ENCODE measurements around the gene DHFR. TPM values are rescaled to one million over a fixed set of nuclear protein-coding genes. Genes with fewer than 3 reads are reported as not detected.

The DHFR gene
- total RNA-seq, 4 donors from 2014 or later, result 5.6 to 12.8 (median 11.5) TPM

- Histone ChIP-seq H3K27ac (no peak overlapping the region), H3K36me3 (no peaks in the 10 kb centered on the region), H3K9me3 (no peaks in the 10 kb centered on the region), H3K4me3 (replicated peaks in 1 of 3) (no peak overlapping the region), H3K27me3 (no peaks in the 10 kb centered on the region), H3K4me1 (no peaks in the 10 kb centered on the region)
- no peak for DNase-seq
- TF ChIP-seq, protein P1, sequence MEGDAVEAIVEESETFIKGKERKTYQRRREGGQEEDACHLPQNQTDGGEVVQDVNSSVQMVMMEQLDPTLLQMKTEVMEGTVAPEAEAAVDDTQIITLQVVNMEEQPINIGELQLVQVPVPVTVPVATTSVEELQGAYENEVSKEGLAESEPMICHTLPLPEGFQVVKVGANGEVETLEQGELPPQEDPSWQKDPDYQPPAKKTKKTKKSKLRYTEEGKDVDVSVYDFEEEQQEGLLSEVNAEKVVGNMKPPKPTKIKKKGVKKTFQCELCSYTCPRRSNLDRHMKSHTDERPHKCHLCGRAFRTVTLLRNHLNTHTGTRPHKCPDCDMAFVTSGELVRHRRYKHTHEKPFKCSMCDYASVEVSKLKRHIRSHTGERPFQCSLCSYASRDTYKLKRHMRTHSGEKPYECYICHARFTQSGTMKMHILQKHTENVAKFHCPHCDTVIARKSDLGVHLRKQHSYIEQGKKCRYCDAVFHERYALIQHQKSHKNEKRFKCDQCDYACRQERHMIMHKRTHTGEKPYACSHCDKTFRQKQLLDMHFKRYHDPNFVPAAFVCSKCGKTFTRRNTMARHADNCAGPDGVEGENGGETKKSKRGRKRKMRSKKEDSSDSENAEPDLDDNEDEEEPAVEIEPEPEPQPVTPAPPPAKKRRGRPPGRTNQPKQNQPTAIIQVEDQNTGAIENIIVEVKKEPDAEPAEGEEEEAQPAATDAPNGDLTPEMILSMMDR (IDR thresholded peaks at IDR 0.05), result no peak
- TF ChIP-seq POLR2A (IDR thresholded peaks at IDR 0.05), result no peak
- 86 to 88% methylated on average over 4 of the region's 4 CpGs for WGBS, 2 donors
- intact Hi-C loops (cut with DNase I), result loop anchor here (10.0 kb wide), 1 partner anchor 506 kb away; no protein-coding TSS in a partner anchor
Observed at GRCh38 chr5:80688648-80689420, 34.1 kb upstream of the DHFR start.

GRCh38 chr5:80686757-80687156 is 32.0 kb upstream of the DHFR start:
- Histone ChIP-seq H3K4me1 (no peaks in the 10 kb centered on the region), H3K27me3 (no peaks in the 10 kb centered on the region), H3K27ac (no peak overlapping the region), H3K36me3 (no peaks in the 10 kb centered on the region), H3K4me3 (replicated peaks in 1 of 3) (no peak overlapping the region), H3K9me3 (no peaks in the 10 kb centered on the region)
- TF ChIP-seq, protein P1 (IDR thresholded peaks at IDR 0.05), result peak in 4 of 6 experiments; percentile 7 to 72 (median 54)
- TF ChIP-seq POLR2A (IDR thresholded peaks at IDR 0.05), result no peak
- no peak for DNase-seq
- intact Hi-C loops (cut with DNase I), result loop anchor here (10.0 kb wide), 1 partner anchor 508 kb away; no protein-coding TSS in a partner anchor

GRCh38 chr5:80676706-80677105 is 21.9 kb upstream of the DHFR start:
- WGBS, 2 donors, result 66% methylated on average over 6 of the region's 6 CpGs
- Histone ChIP-seq H3K4me1 (no peaks in the 10 kb centered on the region), H3K27ac (no peak overlapping the region), H3K9me3 (no peaks in the 10 kb centered on the region), H3K27me3 (no peaks in the 10 kb centered on the region), H3K4me3 (replicated peaks in 1 of 3) (no peak overlapping the region), H3K36me3 (peaks cover 4 to 13% of the 10 kb centered on the region in 2 donors)
- intact Hi-C loops (cut with DNase I), result no loop called here
- TF ChIP-seq POLR2A (IDR thresholded peaks at IDR 0.05), result no peak
- TF ChIP-seq, protein P1 (IDR thresholded peaks at IDR 0.05), result no peak
- DNase-seq, result no peak

DNA sequence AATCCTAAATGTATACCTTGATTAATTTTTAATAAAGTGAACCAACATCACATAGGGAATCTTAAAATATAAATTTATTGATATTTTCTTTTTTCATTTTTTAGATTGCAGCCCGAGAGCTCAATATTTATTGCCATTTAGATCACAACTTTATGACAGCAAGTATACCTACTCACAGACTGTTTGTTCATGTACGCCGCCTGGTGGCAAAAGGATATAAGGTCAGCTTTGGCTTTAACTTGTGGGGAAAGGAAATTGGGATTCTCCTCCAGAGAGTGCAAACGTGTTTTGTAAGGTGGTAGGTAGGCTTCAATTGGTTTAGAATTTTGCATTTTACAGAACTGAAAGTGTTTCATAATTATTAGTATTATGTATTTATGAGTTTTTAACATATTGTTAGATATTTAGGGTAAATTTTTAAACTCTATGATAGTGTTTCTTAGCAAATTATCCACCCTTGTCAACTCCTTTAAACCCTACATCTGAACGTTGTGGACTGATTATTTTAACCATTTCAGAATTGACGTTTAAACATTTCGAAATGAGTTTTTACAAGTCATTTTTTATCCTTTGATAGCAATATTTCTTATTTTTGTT is 17.5 kb upstream of the DHFR start:
- Histone ChIP-seq H3K36me3 (peaks cover 4 to 9% of the 10 kb centered on the region in 2 donors), H3K27me3 (no peaks in the 10 kb centered on the region), H3K9me3 (no peaks in the 10 kb centered on the region), H3K4me1 (peaks cover 0 to 8% of the 10 kb centered on the region in 2 donors), H3K27ac (no peak overlapping the region), H3K4me3 (replicated peaks in 1 of 3) (no peak overlapping the region)
- intact Hi-C loops (cut with DNase I), result loop anchor here (5.0 kb wide), 1 partner anchor 180 kb away; no protein-coding TSS in a partner anchor
- WGBS, 2 donors, result 18 to 25% methylated on average over 7 of the region's 7 CpGs
- TF ChIP-seq POLR2A (IDR thresholded peaks at IDR 0.05), result no peak
- TF ChIP-seq, protein P1 (IDR thresholded peaks at IDR 0.05), result peak; percentile 51 to 83 (median 74)
- peak; percentile 73 to 85 for DNase-seq

All from thyroid gland (tissue), 4 donors.